HG03439 (cell line): ENCODE results near the gene MAPK1.
"Not testable (repeated sequence)": the region's sequence is repeated elsewhere in the genome, so short reads cannot be mapped to it uniquely, and the experiment has no call there.

Experiments used
- ATAC-seq: cut with Tn5 transposase; IDR thresholded peaks from one replicate; pipeline ENCODE4 v1.9.1; 2021; ENCODE audit warnings: mild to moderate bottlenecking, moderate library complexity; ENCODE audit not compliant: unreplicated experiment

The MAPK1 gene

GRCh38 chr22:21823740-21824444, 43.6 kb downstream of the MAPK1 start:
- no peak for ATAC-seq

- no peak for ATAC-seq
Measured at GRCh38 chr22:21819183-21819770, 48.2 kb downstream of the MAPK1 start.

DNA sequence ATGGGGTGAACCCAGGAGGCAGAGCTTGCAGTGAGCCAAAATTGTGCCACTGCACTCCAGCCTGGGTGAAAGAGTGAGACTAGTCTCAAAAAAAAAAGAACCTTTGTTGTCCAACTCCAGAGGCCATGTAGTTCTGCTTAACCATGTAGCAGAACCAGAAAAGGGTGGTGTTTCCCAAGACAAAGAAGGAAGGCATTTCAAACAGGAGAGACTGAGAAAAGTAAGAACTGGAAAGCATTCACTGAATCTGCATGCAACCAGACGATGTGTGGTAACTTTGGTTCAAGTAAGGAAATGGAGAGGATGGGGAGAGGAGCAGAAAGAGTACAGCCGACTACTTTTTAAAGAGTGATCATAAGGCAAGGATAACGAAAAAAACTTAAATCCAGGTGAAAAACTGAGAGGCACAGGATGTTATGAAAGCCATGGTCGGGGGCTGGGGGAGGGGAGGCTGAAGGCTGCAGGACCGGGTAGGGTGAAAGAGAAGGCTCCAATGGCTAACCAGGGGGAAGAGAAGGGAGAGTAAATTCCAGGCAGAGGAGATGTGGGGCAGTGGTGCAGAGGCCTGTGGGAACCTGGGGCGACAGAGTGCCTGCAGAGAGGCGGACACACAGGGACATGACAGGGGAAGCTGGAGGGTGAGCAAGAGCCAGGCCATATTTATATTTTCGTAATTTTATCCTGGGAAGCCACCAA, 48.8 kb downstream of the MAPK1 start:
- no peak for ATAC-seq

- ATAC-seq, result not testable (repeated sequence)
Measured at GRCh38 chr22:21817497-21817853, 50.0 kb downstream of the MAPK1 start.

- ATAC-seq, result no peak
Measured at GRCh38 chr22:21816787-21817496, 50.5 kb downstream of the MAPK1 start.

DNA sequence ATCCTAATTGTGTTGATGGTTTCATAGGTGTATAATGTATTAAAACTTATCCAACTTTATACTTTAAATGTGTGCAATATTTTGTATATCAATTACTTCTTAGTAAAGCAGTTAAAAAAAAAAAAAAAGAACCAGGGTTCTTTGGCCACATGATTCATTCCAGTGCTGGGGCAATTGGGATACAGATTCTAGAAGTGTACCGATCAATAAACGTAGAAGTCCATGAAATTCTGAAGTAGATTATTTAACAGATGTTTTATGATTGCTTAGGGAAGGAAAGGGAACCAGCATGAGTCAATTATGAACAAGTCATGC, 51.0 kb downstream of the MAPK1 start:
- ATAC-seq, result no peak

GRCh38 chr22:21815958-21816357, 51.5 kb downstream of the MAPK1 start:
- ATAC-seq, result no peak

DNA sequence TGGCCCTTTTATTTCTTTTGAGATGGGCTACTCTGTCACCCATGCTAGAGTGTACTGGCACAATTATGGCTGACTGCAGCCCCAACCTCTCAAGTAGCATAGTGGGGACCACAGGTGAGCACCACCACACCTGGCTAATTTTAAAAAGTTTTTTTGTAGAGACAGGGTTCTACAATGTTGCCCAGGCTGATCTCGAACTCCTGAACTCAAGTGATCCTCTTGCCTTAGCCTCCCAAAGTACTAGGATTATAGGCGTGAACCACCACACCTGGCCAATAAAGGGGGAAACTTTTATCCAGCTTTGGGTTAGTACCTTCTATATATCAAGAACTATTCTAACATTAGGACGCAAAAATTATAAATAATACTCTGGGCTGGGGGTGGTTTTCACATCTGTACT, 52.1 kb downstream of the MAPK1 start:
- no peak for ATAC-seq

DNA sequence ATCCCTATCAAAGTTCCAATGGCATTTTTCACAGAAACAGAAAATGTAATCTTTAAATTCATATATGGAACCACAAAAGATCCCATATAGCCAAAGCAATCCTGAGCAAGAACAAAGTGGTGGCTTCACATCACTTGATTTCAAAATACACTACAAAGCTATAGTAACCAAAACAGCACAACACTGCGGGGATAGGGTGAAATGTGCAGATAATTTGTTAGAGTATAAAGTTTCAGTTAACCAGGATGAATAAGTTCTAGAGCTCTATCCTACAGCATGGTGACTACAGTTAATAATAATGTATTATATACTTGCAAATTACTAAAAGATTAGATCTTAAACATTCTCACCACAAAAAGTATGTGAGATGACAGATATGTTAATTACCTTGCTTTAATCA, 55.5 kb downstream of the MAPK1 start:
- ATAC-seq, result no peak

- ATAC-seq, result no peak
Measured at GRCh38 chr22:21807544-21808529, 59.6 kb downstream of the MAPK1 start.

DNA sequence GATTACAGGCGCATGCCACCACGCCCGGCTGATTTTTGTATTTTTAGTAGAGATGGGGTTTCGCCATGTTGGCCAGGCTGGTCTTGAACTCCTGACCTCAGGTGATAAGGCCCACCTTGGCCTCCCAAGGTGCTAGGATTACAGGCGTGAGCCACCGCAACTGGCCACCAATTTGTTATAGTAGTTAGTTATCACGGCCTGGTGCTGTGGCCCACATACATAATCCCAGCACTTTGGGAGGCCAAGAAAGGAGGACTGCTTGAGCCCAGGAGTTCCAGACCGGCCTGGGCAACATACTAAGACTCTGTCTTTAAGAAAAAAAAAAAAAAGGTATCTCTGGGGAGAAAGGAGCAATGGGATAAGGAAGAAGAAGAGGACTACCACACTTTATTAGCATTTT, 62.1 kb downstream of the MAPK1 start:
- ATAC-seq, result not testable (repeated sequence)

GRCh38 chr22:21803811-21804249, 63.6 kb downstream of the MAPK1 start:
- no peak for ATAC-seq

GRCh38 chr22:21802673-21803072, 64.8 kb downstream of the MAPK1 start:
- no peak for ATAC-seq

- no peak for ATAC-seq
Measured at GRCh38 chr22:21802056-21802455, 65.4 kb downstream of the MAPK1 start.

DNA sequence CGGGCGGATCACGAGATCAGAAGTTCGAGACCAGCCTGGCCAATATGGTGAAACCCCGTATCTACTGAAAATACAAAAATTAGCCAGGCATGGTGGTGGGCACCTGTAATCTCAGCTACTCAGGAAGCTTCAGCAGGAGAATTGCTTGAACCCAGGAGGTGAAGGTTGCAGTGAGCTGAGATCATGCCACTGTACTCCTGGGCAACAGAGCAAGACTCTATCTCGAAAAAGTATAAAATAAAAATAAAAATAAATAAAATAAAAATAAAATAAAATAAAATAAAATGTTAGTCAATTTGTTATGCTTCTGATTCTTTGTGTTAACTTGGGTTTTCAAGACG, 66.2 kb downstream of the MAPK1 start:
- ATAC-seq, result not testable (repeated sequence)

- ATAC-seq, result no peak
Measured at GRCh38 chr22:21800552-21801303, 66.7 kb downstream of the MAPK1 start.

- no peak for ATAC-seq
Measured at GRCh38 chr22:21797444-21798221, 69.8 kb downstream of the MAPK1 start.

GRCh38 chr22:21796863-21797262, 70.6 kb downstream of the MAPK1 start:
- no peak for ATAC-seq

- ATAC-seq, result no peak
Measured at GRCh38 chr22:21796231-21796630, 71.2 kb downstream of the MAPK1 start.
